ENCODE measurements around the gene FUT7. TPM values are rescaled to one million over a fixed set of nuclear protein-coding genes. Genes with fewer than 3 reads are reported as not detected.
A peak's percentile ranks its signal among the peaks of the same experiment; 100 is the strongest.

FUT7 gene
- total RNA-seq, 2 experiments from 2014 or later, result 1.3 to 1.6 TPM

- Mint-ChIP-seq H3K36me3 (ENCODE audit: low read depth) (no peaks in the 10 kb centered on the region), H3K4me3 (no peak overlapping the region), H3K27ac (no peak overlapping the region), H3K4me1 (peaks cover 23% of the 10 kb centered on the region), H3K9me3 (ENCODE audit: low read depth) (no peaks in the 10 kb centered on the region), H3K27me3 (no peaks in the 10 kb centered on the region)
- ChIA-PET CTCF (interaction anchor here (2.4 to 2.5 kb wide), 2 partner anchors 10 to 21 kb away, joined by 9 to 10 read pairs; partner anchors contain the start of gene NPDC1), POLR2A (no interaction called here)
- DNase-seq, result no peak
- intact Hi-C loops (cut with DNase I, micrococcal nuclease), result loop anchor here in 1 of 2 experiments (5.0 kb wide), 1 partner anchor 42 kb away; no protein-coding TSS in a partner anchor
- ATAC-seq, result no peak
These were observed 6.3 kb downstream of the FUT7 start for GRCh38 chr9:137025517-137025966.

DNA sequence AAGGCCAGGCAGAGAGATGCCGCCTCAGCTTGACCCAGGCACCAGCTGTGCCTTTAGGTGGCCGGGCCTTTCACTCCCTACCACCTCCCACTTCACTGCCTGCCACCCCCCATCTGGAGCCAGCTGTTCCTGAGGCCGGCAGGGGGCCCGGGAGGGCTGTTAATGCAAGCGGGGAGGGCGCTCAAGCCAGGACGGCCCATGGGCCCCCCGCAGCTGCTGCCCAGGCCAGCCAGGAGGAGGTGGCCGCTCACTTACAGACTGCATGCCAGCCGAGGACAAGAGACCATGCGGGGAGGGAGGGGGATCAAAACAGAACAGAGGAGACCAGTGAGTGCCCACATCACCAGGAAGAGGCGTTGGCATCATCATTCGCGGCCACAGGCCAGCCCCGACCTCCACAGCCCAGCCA is 8.3 kb downstream of the FUT7 start:
- ATAC-seq (no peak), DNase-seq (no peak)
- intact Hi-C loops (cut with DNase I, micrococcal nuclease), result loop anchor here in 1 of 2 experiments (5.0 kb wide), 1 partner anchor 231 kb away; the partner anchor contains the start of gene TMEM141
- Mint-ChIP-seq H3K9me3 (ENCODE audit: low read depth) (no peaks in the 10 kb centered on the region), H3K36me3 (ENCODE audit: low read depth) (no peaks in the 10 kb centered on the region), H3K27ac (no peak overlapping the region), H3K4me1 (peaks cover 6% of the 10 kb centered on the region), H3K4me3 (no peak overlapping the region), H3K27me3 (no peaks in the 10 kb centered on the region)
- ChIA-PET CTCF (interaction anchor here (0.5 to 1.7 kb wide), 3 partner anchors 8 to 293 kb away, joined by 3 to 4 read pairs (median 3); partner anchors contain the start of genes FUT7 and PAXX), POLR2A (no interaction called here)

- Mint-ChIP-seq H3K36me3 (ENCODE audit: low read depth) (no peaks in the 10 kb centered on the region), H3K4me3 (no peak overlapping the region), H3K4me1 (peaks cover 6% of the 10 kb centered on the region), H3K9me3 (ENCODE audit: low read depth) (no peaks in the 10 kb centered on the region), H3K27ac (no peak overlapping the region), H3K27me3 (no peaks in the 10 kb centered on the region)
- intact Hi-C loops (cut with DNase I, micrococcal nuclease), result loop anchor here in 1 of 2 experiments (5.0 kb wide), 1 partner anchor 231 kb away; the partner anchor contains the start of gene TMEM141
- DNase-seq (no peak), ATAC-seq (no peak)
- ChIA-PET POLR2A (no interaction called here), CTCF (interaction anchor here (0.5 to 1.7 kb wide), 3 partner anchors 9 to 293 kb away, joined by 3 to 4 read pairs (median 3); partner anchors contain the start of genes FUT7 and PAXX)
These were observed 8.7 kb downstream of the FUT7 start for GRCh38 chr9:137023157-137023556.

DNA sequence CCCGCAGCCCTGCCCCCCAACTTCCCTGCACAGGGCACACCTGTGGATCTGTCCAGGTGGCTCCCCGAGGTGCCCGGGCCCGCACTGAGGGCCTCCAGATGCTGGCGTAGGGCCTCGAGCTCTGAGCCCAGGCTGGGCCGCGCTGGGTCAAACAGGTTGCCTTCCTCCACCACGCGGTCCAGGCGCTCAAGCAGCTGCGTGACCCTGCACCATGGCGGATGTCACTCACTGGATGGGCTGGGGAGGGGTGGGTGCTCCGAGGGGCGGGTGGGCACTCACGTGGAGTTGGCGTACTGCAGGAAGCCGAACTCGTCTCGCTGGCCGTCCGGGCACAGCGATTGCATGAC is 9.3 kb downstream of the FUT7 start:
- no peak overlapping the region for H3K27ac Mint-ChIP-seq
- no peak overlapping the region for H3K4me3 Mint-ChIP-seq
- no peaks in the 10 kb centered on the region for H3K36me3 Mint-ChIP-seq (ENCODE audit: low read depth)
- H3K9me3 Mint-ChIP-seq (ENCODE audit: low read depth), result no peaks in the 10 kb centered on the region
- H3K4me1 Mint-ChIP-seq, result peaks cover 6% of the 10 kb centered on the region
- ChIA-PET CTCF (interaction anchor here (0.6 to 1.7 kb wide), 3 partner anchors 9 to 180 kb away, joined by 4 to 5 read pairs (median 4); partner anchors contain the start of genes AJM1 and FUT7), POLR2A (no interaction called here)
- intact Hi-C loops (cut with DNase I, micrococcal nuclease), result loop anchor here (1.0 to 5.0 kb wide), 8 partner anchors 30 to 539 kb away; partner anchors contain the start of genes TMEM141 (in 2 of the 2), FBXW5 (in 1 of the 2), PAXX (in 1 of the 2) and SEC16A (in 1 of the 2)
- ATAC-seq (no peak), DNase-seq (no peak)
- H3K27me3 Mint-ChIP-seq, result no peaks in the 10 kb centered on the region

DNA sequence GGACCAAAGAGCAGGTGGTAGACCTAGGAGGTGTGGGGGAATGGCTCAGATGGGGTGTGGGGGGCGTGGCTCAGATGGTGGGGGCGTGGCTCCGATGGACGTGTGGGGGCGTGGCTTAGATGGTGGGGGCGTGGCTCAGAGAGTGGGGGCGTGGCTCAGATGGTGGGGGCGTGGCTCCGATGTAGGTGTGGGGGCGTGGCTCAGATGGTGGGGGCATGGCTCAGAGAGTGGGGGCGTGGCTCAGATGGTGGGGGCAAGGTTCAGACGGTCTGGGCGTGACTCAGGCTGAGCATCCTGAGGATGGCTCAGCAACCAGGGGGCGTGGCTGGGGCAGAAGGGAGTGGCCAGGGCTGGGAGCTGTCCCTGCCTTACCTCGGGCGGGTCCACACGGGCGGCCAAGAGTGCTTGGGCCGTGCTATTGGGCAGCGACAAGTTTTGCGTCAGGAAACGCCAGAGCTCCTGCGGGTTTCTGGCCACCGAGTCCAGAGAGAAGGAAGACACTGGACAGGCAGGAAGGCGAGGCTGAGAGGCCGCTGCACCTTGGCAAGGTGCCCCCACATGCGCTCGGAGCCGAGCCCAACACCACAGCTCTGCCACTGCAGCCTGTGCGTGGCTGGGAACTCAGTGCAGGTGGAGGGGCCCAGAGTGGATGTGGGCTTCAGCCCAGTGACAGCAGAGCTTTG is 9.8 kb downstream of the FUT7 start:
- Mint-ChIP-seq H3K9me3 (ENCODE audit: low read depth) (no peaks in the 10 kb centered on the region), H3K4me1 (peaks cover 3% of the 10 kb centered on the region), H3K36me3 (ENCODE audit: low read depth) (no peaks in the 10 kb centered on the region), H3K27me3 (no peaks in the 10 kb centered on the region), H3K4me3 (no peak overlapping the region), H3K27ac (no peak overlapping the region)
- peak; percentile 97 for ATAC-seq
- peak; percentile 93 for DNase-seq
- intact Hi-C loops (cut with DNase I, micrococcal nuclease), result loop anchor here (1.0 to 5.0 kb wide), 8 partner anchors 30 to 539 kb away; partner anchors contain the start of genes TMEM141 (in 2 of the 2), FBXW5 (in 1 of the 2), PAXX (in 1 of the 2) and SEC16A (in 1 of the 2)
- POLR2A ChIA-PET, result no interaction called here
- CTCF ChIA-PET, result interaction anchor here (0.6 to 1.7 kb wide), 4 partner anchors 8 to 180 kb away, joined by 3 to 5 read pairs (median 4); partner anchors contain the start of genes AJM1 and FUT7

GRCh38 chr9:137021568-137021978 is 10.3 kb downstream of the FUT7 start:
- Mint-ChIP-seq H3K9me3 (ENCODE audit: low read depth) (no peaks in the 10 kb centered on the region), H3K4me1 (peaks cover 1% of the 10 kb centered on the region), H3K4me3 (no peak overlapping the region), H3K36me3 (ENCODE audit: low read depth) (no peaks in the 10 kb centered on the region), H3K27ac (no peak overlapping the region), H3K27me3 (no peaks in the 10 kb centered on the region)
- ATAC-seq (no peak), DNase-seq (no peak)
- intact Hi-C loops (cut with DNase I, micrococcal nuclease), result loop anchor here in 1 of 2 experiments (5.0 kb wide), 1 partner anchor 229 kb away; the partner anchor contains the start of gene TMEM141
- POLR2A ChIA-PET, result no interaction called here
- CTCF ChIA-PET, result interaction anchor here (1.0 kb wide), 1 partner anchor 8 kb away, joined by 3 read pairs; no protein-coding TSS in a partner anchor

GRCh38 chr9:137020771-137021567 is 10.9 kb downstream of the FUT7 start:
- Mint-ChIP-seq H3K36me3 (ENCODE audit: low read depth) (no peaks in the 10 kb centered on the region), H3K4me3 (no peak overlapping the region), H3K9me3 (ENCODE audit: low read depth) (no peaks in the 10 kb centered on the region), H3K27me3 (no peaks in the 10 kb centered on the region), H3K4me1 (no peaks in the 10 kb centered on the region), H3K27ac (no peak overlapping the region)
- ATAC-seq, result no peak
- POLR2A ChIA-PET, result interaction anchor here (0.5 kb wide), 1 partner anchor 262 kb away, joined by 5 read pairs; no protein-coding TSS in a partner anchor
- DNase-seq, result no peak
- intact Hi-C loops (cut with DNase I, micrococcal nuclease), result loop anchor here in 1 of 2 experiments (5.0 kb wide), 1 partner anchor 229 kb away; the partner anchor contains the start of gene TMEM141
- CTCF ChIA-PET, result interaction anchor here (1.0 kb wide), 1 partner anchor 9 kb away, joined by 3 read pairs; no protein-coding TSS in a partner anchor

- no peaks in the 10 kb centered on the region for H3K4me1 Mint-ChIP-seq
- H3K9me3 Mint-ChIP-seq (ENCODE audit: low read depth), result no peaks in the 10 kb centered on the region
- H3K27me3 Mint-ChIP-seq, result no peaks in the 10 kb centered on the region
- intact Hi-C loops (cut with DNase I, micrococcal nuclease), result loop anchor here in 1 of 2 experiments (5.0 kb wide), 1 partner anchor 228 kb away; the partner anchor contains the start of gene TMEM141
- H3K4me3 Mint-ChIP-seq, result no peak overlapping the region
- no peak for DNase-seq
- POLR2A ChIA-PET, result interaction anchor here (0.5 kb wide), 1 partner anchor 263 kb away, joined by 5 read pairs; no protein-coding TSS in a partner anchor
- H3K27ac Mint-ChIP-seq, result no peak overlapping the region
- no peaks in the 10 kb centered on the region for H3K36me3 Mint-ChIP-seq (ENCODE audit: low read depth)
- CTCF ChIA-PET, result interaction anchor here (0.8 kb wide), 2 partner anchors 27 to 178 kb away, joined by 4 read pairs; partner anchors contain the start of gene AJM1
- no peak for ATAC-seq
These were observed 11.8 kb downstream of the FUT7 start for GRCh38 chr9:137019891-137020683.

DNA sequence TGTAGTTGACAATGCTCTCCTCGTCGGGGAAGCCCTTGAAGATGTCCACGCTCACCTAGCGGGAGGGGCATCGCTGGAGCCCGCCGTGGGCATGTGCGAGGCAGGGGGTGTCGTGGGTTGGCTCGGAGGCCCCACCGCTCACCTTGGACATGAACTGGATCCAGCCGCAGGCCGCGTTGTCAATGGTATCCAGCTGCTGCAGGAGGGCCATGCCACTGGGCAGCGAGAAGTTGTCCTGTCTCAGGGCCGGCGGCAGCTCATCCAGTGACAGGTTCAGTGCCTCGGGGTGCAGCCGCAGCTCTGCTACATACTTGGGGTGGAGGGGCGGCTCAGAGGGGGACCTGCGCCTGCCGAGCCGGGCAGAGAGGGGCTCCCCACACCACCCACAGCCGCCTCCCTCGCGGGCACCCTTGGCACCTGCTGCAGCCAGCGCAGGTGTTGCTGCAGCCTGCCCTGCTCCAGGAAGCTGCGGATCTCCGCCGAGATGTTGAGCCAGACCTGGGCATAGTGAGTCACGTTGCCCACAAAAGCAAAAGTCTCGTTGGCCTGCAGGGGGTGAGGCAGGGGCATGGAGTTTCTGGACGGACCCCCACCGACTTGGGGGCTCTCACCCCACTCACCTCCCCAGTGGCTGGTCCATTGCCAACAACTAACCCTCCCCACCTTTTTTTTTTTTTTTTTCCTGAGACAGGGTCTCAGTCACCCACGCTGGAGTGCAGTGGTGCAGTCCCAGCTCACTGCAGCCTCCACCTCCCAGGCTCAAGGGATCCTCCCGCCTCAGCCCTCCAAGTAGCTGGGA is 12.9 kb downstream of the FUT7 start:
- intact Hi-C loops (cut with DNase I, micrococcal nuclease), result no loop called here
- ATAC-seq, result no peak
- H3K4me3 Mint-ChIP-seq, result no peak overlapping the region
- no peak for DNase-seq
- no peaks in the 10 kb centered on the region for H3K27me3 Mint-ChIP-seq
- ChIA-PET POLR2A (no interaction called here), CTCF (interaction anchor here (0.6 to 1.2 kb wide), 4 partner anchors 10 to 476 kb away, joined by 3 to 4 read pairs (median 4); partner anchors contain the start of gene AJM1)
- H3K27ac Mint-ChIP-seq, result no peak overlapping the region
- H3K4me1 Mint-ChIP-seq, result no peaks in the 10 kb centered on the region
- no peaks in the 10 kb centered on the region for H3K9me3 Mint-ChIP-seq (ENCODE audit: low read depth)
- H3K36me3 Mint-ChIP-seq (ENCODE audit: low read depth), result no peaks in the 10 kb centered on the region
